ENCODE measurements around the gene GOLGA8F.
"Not testable (repeated sequence)": the region's sequence is repeated elsewhere in the genome, so short reads cannot be mapped to it uniquely, and the experiment has no call there.

GOLGA8F gene

GRCh38 chr15:28378364-28378763 lies at the start of gene GOLGA8F:
Gene GOLGA8F (plus strand): TSS chr15:28378664. CDS start chr15:28378762, 98 bp downstream.
- not testable (repeated sequence) for H3K4me3 ChIP-seq (ENCODE audit: low read length); DNase-seq (ENCODE audit: low read depth)

GRCh38 chr15:28357984-28358383 lies 20.5 kb upstream of the GOLGA8F start, which contains the start of gene GOLGA6L24:
Gene GOLGA6L24 (minus strand): TSS chr15:28358084. CDS start chr15:28358023, 61 bp downstream.
- not testable (repeated sequence) for H3K4me3 ChIP-seq (ENCODE audit: low read length); DNase-seq (ENCODE audit: low read depth)

GRCh38 chr15:28365502-28365901 lies 13.0 kb upstream of the GOLGA8F start:
- not testable (repeated sequence) for H3K4me3 ChIP-seq (ENCODE audit: low read length); DNase-seq (ENCODE audit: low read depth)

- DNase-seq (ENCODE audit: low read depth), result not testable (repeated sequence)
Measured at GRCh38 chr15:28380053-28380452, 1.6 kb downstream of the GOLGA8F start.

GRCh38 chr15:28396022-28396421 lies 17.6 kb downstream of the GOLGA8F start:
- DNase-seq (ENCODE audit: low read depth); H3K4me3 ChIP-seq (ENCODE audit: low read length): not testable (repeated sequence)

More at GRCh38 chr15:28380053-28380452, 1.6 kb downstream of the GOLGA8F start:
- H3K4me3 ChIP-seq (ENCODE audit: low read length), result not testable (repeated sequence)

- DNase-seq (ENCODE audit: low read depth); H3K4me3 ChIP-seq (ENCODE audit: low read length): not testable (repeated sequence)
Measured at GRCh38 chr15:28402774-28403435, 24.4 kb downstream of the GOLGA8F start.

GRCh38 chr15:28420470-28420869 lies 42.0 kb downstream of the GOLGA8F start:
- not testable (repeated sequence) for DNase-seq (ENCODE audit: low read depth)

GRCh38 chr15:28435594-28435993 lies 57.1 kb downstream of the GOLGA8F start:
- not testable (repeated sequence) for DNase-seq (ENCODE audit: low read depth); H3K4me3 ChIP-seq (ENCODE audit: low read length)

More at GRCh38 chr15:28420470-28420869, 42.0 kb downstream of the GOLGA8F start:
- not testable (repeated sequence) for H3K4me3 ChIP-seq (ENCODE audit: low read length)

Data from retinal pigment epithelial cell (primary cell).